Right ventricle myocardium inferior (tissue), 1 donor: ENCODE results near the gene USF3. TPM values are rescaled to one million over a fixed set of nuclear protein-coding genes. Genes with fewer than 3 reads are reported as not detected.
"Not testable (repeated sequence)": the region's sequence is repeated elsewhere in the genome, so short reads cannot be mapped to it uniquely, and the experiment has no call there.

ENCODE experiments used
- ATAC-seq: fragments of 200-7000 bp; cut with Tn5 transposase; one replicate; pipeline ENCODE4 v1.9.1; 2020; ENCODE audit warnings: mild to moderate bottlenecking, moderate library complexity
- DNase-seq: peaks from one replicate; pipeline ENCODE4 v3.0.0; 2021; ENCODE audit errors: missing footprints
- intact Hi-C: fragments of 100-400 bp; cut with DNase I; formaldehyde crosslinking; loops from one replicate; pipeline ENCODE4 v1.11.0; 2022
- total RNA-seq: library from RNA; stranded (reverse); fragmentation: NEBNext Ultra II Directional; extraction: Animal tissue kit (Norgen Biotek cat#: 25700); gene quantifications from one replicate; pipeline ENCODE4 v1.2.1, GENCODE V29; 2021
- donor health status: DM: no; HTN: yes; CAD: no; lungs with severe emphysema.

Gene USF3
- total RNA-seq, 1 donor from 2014 or later, result 12.9 TPM

DNA sequence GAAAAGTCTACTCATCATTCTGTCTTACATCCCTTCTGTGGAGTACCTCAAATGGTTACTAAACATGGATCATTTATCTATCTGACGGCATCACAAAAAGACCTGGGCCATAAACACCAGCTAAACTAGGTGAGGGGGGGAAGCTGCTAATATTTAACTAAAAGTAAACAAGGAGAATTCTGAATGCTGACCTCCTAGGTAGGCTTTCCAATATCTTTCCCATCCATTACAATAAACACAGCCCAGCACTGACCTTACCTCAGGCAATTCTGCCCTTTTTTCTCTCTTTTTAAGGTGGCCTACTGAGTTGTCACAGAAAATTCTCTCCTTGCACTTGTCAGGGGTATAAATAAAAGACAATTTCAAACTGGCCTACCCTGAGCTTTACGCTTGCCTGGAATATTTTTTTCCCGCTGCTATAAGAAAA is 33.1 kb downstream of the USF3 start:
- DNase-seq, result no peak
- intact Hi-C loops, result no loop called here
- no peak for ATAC-seq

- no peak for DNase-seq
- intact Hi-C loops, result no loop called here
These were observed 33.6 kb downstream of the USF3 start for GRCh38 chr3:113662824-113663223.

DNA sequence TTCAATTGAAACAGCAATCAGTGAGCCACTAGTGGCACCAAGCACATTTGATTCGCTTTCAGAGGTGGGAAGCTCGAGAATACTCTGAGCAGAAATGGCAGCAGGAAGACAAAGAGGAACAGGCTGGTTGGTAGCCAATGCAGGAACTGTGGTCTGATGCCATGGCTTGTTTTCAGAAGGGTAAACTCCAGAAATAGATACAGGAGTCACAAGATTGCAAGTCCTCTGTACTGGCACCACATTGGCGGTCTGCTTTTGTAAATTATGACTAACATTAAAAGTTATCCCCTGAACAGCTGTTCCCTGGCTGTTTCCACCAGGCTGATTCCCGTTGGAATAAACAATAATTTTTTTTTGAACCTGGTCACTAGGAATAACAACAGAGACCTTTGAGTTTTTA is 35.5 kb downstream of the USF3 start:
- peak; percentile 77 for ATAC-seq
- intact Hi-C loops, result no loop called here
- DNase-seq, result no peak

More at GRCh38 chr3:113662824-113663223, 33.6 kb downstream of the USF3 start:
- ATAC-seq, result no peak

- ATAC-seq (peak; percentile 2), DNase-seq (no peak)
- intact Hi-C loops, result no loop called here
These were observed 36.0 kb downstream of the USF3 start for GRCh38 chr3:113660458-113660857.

DNA sequence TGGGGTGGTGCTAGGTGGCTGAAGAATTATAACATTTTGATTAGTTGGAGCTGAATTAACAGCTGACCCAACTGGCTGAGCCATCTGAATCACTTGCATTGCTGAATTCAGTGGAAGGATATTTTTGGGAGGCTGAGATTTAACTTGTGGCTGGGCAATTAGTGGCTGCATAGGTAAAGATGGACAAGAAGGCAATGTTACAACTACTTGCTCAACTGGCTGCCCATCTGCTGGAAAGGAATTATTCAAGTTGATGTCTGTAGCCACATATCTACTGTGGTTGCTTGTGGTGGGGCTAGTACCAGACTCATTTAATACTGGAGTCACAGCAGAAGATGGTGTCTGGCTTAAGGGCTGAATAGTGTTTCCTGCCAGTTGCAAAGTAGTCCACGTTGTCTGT is 36.4 kb downstream of the USF3 start:
- DNase-seq (no peak), ATAC-seq (no peak)
- intact Hi-C loops, result no loop called here

GRCh38 chr3:113659101-113659541 is 37.3 kb downstream of the USF3 start:
- intact Hi-C loops, result no loop called here
- peak; percentile 29 for ATAC-seq
- DNase-seq, result no peak

DNA sequence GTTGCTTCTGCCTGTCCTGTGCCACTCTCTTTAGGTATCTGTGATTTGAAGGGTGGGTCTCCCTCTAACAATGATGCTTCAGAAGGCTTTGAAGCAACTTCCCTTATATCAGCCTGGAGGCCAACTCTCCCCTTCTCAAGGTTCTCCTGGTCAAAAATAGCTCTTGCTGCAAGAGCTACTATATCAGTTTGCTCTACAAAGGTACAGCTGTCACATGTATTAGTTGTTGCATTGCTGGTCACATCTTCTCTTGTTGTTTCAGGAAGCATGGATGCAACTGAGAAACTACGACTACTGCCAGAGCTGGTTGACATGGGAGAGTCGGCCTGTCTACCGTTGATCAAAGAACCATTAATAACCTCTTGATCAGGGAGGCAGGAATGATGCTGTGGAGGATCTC is 38.3 kb downstream of the USF3 start:
- DNase-seq, result no peak
- intact Hi-C loops, result no loop called here
- no peak for ATAC-seq

DNA sequence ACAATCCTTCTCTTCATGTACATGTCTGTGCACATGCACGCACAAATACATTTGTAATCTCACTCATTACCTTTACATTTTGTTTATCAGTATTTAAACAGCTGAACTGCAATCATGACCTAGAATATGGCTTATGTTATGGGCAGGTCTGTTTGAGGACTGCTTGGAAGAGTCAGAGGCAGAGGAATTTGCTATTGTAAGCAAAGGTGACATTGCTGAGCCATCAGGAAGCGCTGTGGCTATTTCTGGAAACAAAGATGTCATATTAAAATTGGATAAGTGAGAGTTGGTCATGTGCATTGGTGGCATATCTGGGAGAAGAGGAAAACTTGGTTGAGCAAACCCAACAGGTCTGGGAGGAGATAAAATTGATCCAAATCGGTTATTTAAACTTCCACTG is 41.6 kb downstream of the USF3 start:
- intact Hi-C loops, result no loop called here

DNA sequence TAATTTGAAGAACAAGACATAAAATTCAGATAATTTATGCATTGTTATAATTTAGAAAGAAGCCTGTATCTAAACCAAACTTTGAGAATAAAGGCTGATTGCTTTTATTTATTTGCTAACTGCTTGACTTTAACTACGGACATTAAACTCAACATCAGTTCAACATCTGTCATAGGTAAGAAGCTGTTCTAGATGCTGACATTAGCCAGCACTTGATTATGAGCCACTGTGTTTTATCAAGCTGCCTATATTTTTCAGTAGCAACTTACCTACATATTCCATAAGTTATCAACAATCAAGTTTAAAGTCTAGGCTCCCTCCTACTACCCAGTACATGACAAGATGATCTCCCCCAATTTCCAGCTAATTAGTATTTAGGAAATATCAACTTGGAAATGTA is 42.1 kb downstream of the USF3 start:
- ATAC-seq (no peak), DNase-seq (no peak)
- intact Hi-C loops, result no loop called here

More for the DNA sequence above, 41.6 kb downstream of the USF3 start:
- DNase-seq, result no peak
- peak; percentile 63 for ATAC-seq

- intact Hi-C loops, result no loop called here
- DNase-seq (no peak), ATAC-seq (no peak)
These were observed 47.1 kb downstream of the USF3 start for GRCh38 chr3:113649174-113649845.

DNA sequence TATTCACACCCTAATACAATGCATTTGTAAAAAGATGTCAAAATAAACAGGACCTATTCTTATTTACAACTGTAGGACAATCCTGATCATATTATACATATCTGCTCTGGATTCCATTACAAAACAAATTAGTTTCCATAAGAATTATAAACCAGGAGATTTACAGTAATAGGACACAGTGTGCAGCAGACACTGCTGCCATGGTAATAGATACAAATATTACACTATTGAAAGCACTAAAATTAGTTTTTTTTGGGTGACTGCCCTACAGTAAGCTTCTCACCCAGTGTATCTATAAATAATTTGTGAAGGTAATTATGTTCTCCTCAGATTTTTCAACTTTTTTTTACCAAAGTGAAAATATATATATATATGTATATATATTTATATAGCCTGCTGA is 47.9 kb downstream of the USF3 start:
- intact Hi-C loops, result no loop called here
- ATAC-seq (no peak), DNase-seq (no peak)

- DNase-seq (no peak), ATAC-seq (no peak)
- intact Hi-C loops, result no loop called here
These were observed 52.9 kb downstream of the USF3 start for GRCh38 chr3:113643583-113643982.

GRCh38 chr3:113638910-113639309 is 57.5 kb downstream of the USF3 start:
- no peak for ATAC-seq
- DNase-seq, result no peak

GRCh38 chr3:113637756-113638155 is 58.7 kb downstream of the USF3 start:
- ATAC-seq (no peak), DNase-seq (peak; percentile 68)
- intact Hi-C loops, result no loop called here

More at GRCh38 chr3:113638910-113639309, 57.5 kb downstream of the USF3 start:
- intact Hi-C loops, result no loop called here

- intact Hi-C loops, DNase-seq, ATAC-seq: not testable (repeated sequence)
These were observed 60.4 kb downstream of the USF3 start for GRCh38 chr3:113636034-113636433.

DNA sequence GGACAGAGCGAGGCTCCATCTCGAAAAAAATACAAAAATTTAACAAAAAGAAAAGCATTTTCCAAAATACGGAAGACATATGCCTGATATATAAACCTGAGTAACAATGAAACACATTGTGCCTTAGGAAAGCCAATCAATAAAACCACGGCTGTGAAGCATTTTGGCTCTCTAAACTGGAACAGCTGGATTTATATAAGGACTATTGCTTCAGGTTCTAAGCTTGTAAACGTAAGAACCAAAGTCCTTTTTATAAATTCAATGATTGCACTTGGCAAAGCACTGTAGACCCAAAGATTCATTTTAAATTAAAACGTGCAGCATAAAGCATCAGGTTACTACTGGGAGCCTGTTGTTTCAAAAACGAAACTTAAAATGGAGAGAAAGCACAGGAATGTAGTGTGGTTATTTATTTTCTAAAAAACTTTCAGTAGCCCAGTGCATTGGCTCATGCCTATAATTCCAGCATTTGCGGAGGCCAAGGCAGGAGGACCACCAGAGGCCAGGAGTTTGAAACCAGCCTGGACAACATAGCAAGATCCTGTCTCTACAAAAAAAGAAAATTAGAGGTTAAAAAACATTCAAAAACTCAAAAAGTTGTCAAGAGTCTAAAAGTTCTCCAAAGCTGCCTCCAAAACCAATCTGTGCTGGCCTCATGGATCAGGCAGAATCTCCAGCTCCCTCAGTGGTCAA is 61.5 kb downstream of the USF3 start:
- DNase-seq (no peak), ATAC-seq (no peak)
- intact Hi-C loops, result no loop called here

GRCh38 chr3:113631573-113631972 is 64.9 kb downstream of the USF3 start:
- ATAC-seq, result no peak
- intact Hi-C loops, result no loop called here

GRCh38 chr3:113630956-113631542 is 65.4 kb downstream of the USF3 start:
- DNase-seq (no peak), ATAC-seq (no peak)
- intact Hi-C loops, result no loop called here

More at GRCh38 chr3:113631573-113631972, 64.9 kb downstream of the USF3 start:
- DNase-seq, result no peak

- intact Hi-C loops, result loop anchor here (5.0 kb wide), 2 partner anchors 493 to 578 kb away; no protein-coding TSS in a partner anchor
- no peak for ATAC-seq
- DNase-seq, result no peak
These were observed 66.6 kb downstream of the USF3 start for GRCh38 chr3:113629584-113630421.
